GM18507 (cell line): Measurements from ENCODE around the gene RTN4RL1.
"Not testable (repeated sequence)": the region's sequence is repeated elsewhere in the genome, so short reads cannot be mapped to it uniquely, and the experiment has no call there.

Experiments
- DNase-seq: peaks from one replicate; pipeline ENCODE4 v3.0.0; 2011; ENCODE audit warnings: low read depth; ENCODE audit not compliant: insufficient read length; ENCODE audit errors: extremely low spot score
- FAIRE-seq: peaks from 2 replicates; lab custom pipeline; 2011; peaks lifted over from hg19 to GRCh38; lab: Jason Lieb, UNC

The RTN4RL1 gene

DNA sequence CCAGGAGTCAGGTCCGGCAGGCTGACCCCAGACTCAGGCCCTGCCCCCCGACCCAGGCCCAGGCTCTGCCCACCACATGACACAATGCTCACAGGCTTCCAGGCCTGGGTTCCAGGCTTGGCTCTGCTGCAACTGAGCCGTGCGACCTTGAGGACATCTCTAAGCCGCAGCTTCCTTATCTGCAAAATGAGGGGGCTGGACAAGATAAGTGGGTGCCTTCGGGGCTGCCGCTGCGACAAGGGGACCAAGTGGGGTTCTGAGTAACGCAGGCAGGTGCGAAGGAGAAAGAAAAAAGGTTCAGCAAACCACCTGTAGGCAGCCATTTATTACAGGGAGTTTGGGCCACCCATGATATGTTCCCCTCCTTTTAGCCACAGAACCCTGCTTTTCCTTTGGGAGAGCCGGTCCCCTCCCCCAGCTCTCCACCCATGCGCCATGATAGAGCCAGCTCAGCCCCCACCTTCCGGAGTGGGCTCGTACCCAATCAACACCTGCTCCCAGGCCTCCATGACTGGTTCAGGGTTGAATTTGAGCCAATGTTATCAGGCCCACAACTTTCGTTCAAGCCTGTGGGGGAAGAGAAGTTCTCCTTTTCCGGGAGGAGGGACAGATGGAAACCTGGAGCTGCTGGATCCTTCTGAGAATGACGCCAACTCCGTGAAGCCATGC is 38.2 kb downstream of the RTN4RL1 start:
- FAIRE-seq (no peak), DNase-seq (no peak)

DNA sequence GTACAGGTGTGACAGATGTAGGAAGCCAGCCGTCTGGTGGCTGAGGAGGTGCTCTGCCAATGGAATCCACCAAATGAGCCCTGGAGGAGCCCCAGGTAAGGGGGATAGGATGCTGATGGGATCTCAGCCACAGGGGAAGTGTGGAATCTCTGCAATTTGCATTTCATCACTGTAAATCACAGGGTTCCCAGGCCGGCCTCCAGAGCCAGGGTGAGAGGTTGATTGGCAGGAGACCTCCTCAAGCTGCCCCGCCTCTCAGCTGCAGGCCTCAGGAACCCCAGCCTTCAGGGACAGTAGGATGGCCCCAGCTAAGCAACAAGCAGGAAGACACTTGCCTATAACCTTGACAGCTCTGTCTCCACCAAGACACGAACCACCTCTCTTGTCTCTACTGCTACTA is 39.4 kb downstream of the RTN4RL1 start:
- no peak for DNase-seq
- FAIRE-seq, result no peak

DNA sequence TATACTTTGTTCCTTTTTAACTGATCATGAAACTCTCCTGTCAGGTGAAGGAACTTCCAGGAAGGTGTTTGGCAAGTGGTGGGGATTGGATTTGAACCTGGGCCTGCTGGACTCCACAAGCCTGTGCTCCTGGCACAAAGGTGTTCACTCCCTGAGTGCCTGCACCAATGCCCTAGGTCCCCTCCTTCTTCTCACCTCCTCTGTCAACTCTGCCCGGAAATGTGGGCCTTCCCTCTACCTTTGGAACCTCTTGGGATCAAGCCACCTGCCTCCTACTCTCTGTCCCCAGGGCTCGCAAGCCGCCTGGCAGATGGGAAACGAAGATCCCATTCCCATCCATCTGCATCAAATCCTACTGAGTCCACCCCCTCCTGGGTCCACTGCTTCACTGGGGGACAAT is 40.0 kb downstream of the RTN4RL1 start:
- FAIRE-seq (no peak), DNase-seq (no peak)

DNA sequence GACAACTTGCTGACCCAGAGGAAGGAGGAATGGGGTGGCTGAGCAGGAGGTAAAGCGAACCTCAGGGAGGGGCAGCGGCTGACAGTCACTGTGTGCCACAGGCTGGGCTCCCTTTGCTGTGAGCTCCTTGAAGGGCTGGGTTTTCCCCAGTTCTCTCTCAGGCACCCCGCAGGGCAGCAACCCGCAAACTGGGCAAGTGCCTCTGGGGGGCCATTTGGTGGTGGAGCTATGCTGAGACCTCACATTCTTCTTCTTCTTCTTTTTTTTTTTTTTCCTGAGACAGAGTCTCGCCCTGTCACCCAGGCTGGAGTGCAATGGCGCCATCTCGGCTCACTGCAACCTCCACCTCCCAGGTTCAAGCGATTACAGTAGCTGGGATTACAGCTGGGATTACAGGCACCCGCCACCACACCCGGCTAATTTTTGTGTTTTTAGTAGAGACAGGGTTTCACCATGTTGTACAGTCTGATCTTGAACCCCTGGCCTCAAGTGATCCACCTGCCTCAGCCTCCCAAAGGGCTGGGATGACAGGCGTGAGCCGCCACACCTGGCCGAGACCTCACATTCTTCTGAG is 42.3 kb downstream of the RTN4RL1 start:
- DNase-seq, FAIRE-seq: not testable (repeated sequence)

DNA sequence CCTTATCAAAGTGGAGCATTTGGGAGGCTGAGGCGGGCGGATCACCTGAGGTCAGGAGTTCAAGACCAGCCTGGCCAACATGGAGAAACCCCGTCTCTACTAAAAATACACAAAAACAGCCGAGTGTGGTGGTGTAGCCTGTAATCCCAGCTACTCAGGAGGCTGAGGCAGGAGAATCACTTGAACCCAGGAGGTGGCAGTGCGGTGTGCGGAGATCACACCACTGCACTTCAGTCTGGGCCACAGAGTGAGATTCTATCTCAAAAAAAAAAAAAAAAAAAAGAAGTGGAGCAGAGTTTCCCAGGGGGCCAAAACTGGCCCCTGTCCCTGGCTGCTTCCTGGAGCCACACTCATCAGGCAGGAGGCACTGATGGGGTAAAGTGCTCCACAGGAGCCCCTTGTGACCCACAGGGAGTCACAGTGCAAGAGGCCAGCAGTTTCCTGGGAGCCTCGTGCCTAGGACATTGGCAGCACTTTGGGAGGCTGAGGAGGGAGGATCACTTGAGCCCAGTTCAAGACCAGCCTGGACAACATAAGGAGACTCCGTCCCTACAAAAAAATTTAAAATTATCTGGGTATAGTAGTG is 44.4 kb downstream of the RTN4RL1 start:
- no peak for DNase-seq
- FAIRE-seq, result no peak

DNA sequence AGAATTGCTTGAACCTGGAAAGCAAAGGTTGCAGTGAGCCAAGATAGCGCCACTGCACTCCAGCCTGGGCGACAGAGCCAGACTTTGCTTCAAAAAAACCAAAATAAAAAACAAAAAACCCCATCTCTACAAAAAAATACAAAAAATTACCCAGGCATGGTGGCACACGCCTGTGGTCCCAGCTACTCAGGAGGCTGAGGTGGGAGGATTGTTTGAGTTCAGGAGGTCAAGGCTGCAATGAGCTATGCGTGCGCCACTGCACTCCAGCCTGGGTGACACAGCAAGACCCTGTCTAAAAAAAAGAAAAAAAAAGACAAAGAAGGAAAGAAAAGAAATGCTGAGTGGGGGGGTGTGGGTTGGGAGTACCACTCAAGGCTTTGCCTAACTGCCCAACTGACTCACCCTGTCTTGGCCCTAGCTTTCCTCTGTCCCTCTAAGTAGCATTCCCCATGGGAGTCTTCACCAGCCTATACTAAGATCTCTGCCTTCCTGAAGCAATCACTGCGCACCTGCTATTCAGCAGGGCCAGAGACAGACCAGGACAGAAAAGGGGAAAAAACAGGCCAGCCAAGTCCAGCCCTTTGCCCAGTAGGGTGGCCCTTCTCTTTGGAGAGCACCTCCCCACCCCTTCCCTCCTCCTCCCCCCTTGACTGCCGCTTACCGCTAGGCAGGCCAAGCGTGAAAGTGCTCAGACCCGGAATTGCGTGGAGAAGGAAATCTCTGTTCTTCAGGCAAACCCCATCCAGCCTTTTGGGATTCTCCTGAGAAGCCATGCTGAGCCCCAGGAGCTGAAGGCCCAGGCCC is 45.8 kb downstream of the RTN4RL1 start:
- FAIRE-seq, result no peak
- no peak for DNase-seq

DNA sequence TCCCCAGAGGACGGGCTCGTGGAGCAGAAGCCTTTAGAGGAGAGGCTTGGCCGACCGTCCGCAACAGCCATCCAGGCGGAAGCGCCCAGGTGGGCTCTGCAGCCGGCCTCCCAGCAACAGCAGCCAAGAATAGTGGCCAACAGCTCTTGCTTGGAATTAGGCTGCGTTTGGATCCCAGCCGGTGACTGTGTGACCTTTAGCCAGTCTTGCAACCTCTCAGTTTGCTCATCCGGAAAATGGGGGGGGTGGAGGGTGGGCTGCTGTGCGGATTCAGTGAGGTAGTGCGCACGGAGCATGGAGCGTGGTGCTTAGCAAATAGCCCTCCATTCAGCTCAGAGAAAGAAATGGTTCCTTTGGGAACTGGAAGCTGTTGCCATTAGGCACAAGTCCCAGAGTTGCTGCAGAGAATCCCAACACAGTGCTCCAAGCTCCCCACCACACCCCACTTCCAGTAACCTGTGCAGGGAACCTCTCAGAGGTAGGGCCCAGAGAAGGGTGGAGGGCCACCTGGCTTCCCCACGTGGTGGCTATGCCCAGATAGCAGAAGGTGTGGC is 46.7 kb downstream of the RTN4RL1 start:
- DNase-seq (no peak), FAIRE-seq (no peak)

DNA sequence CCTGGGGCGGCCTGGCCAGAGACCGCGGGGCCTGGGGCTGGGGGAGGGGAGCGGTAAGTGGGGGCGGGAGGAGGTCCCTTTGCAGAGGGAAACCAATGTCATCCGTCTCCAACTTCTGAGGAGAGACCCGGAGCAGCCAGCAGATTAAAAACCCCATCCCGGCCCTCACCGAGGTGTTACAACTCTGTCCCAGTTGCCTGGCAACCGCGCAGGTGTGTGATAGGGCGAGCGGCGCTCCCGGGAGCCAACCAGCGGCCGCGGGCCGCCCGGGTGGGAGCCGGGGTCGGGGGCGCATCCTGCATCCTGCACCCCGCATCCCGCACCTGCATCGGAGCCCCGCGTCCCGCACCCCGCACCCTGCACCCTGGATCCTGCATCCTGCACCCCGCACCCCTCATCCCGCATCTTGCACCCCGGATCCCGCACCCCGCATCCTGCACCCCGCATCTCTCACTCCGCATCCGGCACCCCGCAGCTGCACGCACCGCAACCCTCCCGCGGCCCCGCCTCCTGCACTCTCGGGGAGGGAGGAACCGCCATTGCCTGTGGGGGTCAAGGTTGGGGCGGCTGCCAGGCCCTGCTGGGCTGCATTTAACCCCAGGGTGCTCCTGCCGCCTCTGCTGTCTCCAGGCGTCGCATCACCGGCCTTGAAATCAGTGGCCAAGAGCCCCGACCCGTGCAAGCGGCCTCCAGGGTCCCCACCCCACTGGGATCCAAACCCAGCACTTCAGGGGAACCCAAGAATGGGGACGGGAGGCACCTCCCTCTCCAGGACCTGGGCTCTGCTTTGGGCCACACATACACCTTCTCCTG is 47.3 kb downstream of the RTN4RL1 start:
- no peak for DNase-seq

DNA sequence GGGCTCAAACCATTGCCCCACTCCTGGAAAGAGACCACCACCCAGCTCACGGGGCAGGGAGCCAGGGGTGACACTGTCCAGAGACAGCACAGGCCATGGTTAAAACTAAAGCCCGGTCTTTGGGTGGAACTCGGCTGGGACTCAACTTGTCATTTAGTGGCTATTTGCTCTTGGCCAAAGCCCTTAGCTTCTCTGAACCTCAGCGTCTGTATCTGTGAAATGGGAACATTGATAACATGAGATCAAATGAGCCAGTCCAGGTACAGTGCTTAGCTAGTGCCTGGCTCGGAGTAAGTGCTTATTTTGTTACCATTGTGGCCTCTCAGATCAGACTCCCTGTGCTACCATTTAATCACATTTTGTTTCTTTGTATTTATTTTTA is 48.5 kb downstream of the RTN4RL1 start:
- FAIRE-seq (no peak), DNase-seq (no peak)

More for the DNA sequence above, 47.3 kb downstream of the RTN4RL1 start:
- FAIRE-seq, result no peak

DNA sequence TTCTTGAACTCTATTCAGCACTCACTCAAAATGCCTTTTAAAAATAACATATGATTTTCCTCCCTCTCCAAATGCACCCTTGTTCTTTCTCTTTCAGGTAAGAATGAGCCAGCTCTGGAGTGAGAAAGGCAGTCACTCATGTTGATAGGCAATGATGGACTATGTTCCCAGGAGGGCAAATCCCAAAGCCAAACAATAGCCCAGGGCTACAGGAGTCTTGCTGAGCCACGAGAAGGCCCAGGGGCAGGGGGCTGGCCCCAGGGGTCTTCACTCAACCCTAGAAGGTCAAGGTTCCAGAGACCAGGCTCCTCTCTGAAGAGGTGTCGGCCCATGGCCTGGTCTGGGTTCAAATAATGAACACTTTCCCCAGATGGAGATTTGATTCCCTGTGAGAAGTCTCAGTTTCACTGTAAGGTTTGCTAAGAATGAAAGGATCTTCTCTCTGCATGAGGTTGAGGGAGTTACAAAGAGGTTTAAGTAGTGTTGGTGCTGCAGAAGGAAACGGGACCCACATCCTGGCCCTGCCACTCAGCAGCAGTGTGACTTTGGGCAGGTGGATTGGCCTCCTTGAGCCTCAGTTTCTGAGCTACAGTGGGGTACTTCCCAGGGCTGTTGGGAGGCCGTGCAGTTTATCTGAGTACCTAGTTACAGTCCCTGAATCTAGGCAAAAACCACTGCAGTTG is 49.0 kb downstream of the RTN4RL1 start:
- FAIRE-seq (no peak), DNase-seq (no peak)

DNA sequence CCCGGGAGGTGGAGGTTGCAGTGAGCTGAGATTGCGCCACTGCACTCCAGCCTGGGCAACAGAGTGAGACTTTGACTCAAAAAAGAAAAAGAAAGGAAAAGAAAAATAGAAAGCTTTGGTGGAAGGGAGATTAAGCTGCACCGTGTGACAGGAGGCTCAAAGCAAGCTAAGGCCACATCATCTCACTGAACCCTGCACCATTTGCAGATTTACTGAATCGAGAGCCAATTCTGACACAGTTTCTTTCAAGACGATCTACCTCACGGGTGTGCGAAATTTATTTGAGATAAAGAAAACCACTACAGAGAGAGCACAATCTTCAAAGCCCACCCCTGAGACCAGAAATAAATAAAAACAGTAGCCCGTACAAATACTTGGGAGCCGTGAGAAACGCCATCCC is 49.6 kb downstream of the RTN4RL1 start:
- no peak for DNase-seq
- no peak for FAIRE-seq

DNA sequence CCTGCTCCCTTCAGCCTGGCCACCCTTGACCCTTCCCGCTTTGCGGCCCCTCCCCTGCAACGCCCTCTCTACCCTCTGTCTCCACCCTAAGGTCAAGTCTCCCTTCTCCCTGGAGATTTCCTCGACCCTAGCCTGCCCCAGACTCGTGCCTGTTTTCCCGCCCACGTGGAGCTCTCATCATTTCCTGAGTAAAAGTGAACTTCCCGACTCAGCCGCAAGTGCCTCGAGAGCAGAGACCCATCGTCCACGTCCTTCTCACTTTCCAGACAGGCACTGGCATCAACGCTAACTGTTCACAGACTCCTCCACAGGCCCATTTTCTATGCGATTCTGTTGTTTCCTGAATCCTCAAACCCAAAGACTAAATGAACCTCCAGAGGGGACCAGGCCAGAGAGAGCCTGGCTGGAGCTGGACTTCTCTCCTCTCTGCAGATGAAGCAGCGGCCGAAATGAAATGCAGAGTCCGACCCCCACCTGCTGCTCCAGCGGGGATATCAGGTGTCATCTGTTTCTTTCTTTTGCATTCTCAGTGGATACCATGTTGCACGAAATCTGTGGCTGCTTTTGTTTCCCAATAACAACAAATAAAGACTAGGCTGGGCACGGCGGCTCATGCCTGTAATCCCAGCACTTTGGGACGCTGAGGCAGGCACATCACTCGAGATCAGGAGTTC is 52.5 kb downstream of the RTN4RL1 start:
- FAIRE-seq, result no peak
- no peak for DNase-seq

DNA sequence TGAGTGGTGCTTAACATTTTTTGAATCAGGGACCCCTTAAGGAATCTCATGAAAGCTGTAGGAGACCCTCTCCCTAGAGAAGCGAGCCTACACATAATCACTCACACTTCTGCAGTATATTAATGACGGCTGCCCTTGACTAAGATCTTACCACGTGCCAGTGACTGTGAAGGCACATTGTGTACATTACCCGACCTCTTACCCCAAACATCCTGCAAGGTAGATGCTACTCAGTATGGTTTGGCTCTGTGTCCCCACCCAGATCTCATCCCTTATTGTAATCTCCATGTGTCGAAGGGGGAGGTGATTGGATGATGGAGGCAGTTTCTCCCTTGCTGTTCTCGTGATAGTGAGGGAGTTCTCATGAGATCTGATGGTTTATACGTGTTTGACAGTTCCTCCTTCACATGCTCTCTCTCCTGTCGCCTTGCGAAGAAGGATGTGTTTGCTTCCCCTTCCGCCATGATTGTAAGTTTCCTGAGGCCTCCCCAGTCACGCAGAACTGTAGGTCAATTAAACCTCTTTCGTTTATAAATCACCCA is 54.2 kb downstream of the RTN4RL1 start:
- DNase-seq (no peak), FAIRE-seq (no peak)

DNA sequence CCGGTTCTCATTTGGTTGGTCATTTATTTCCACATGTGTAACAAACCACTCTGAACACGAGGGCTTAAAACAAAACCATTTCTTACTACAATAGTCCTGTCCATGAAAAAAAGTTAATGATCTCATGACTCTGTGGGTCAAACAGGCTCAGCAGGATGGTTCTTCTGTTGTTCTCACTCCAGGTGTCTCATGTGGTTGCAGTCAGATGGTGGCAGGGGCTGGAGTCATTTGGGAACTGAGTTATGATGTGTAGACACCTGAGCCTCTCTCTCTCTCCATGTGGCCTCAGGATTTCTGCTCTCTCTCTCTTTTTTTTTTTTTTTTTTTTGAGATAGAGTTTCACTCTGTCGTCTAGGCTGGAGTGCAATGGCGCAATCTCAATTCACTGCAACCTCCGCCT is 55.4 kb downstream of the RTN4RL1 start:
- no peak for DNase-seq
- no peak for FAIRE-seq

DNA sequence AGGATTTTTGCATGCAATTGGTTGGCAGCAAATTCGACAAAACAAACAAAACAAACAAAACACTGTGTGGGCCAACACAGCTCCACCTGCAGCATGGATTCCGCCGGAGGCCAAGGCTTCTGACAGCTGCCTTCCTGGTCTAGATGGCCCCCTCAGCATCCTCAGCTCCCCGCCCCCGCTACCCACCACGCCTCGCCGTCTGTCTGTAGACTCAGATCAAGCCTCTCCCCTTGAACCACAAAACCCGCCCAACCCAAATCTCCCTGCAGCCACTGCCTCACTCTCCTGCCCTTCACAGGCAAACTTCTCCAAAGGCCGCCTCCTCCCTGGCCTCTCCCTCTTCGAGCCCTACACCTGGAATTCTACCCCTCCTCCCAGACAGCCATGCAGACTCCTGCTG is 57.9 kb downstream of the RTN4RL1 start:
- FAIRE-seq (no peak), DNase-seq (no peak)

DNA sequence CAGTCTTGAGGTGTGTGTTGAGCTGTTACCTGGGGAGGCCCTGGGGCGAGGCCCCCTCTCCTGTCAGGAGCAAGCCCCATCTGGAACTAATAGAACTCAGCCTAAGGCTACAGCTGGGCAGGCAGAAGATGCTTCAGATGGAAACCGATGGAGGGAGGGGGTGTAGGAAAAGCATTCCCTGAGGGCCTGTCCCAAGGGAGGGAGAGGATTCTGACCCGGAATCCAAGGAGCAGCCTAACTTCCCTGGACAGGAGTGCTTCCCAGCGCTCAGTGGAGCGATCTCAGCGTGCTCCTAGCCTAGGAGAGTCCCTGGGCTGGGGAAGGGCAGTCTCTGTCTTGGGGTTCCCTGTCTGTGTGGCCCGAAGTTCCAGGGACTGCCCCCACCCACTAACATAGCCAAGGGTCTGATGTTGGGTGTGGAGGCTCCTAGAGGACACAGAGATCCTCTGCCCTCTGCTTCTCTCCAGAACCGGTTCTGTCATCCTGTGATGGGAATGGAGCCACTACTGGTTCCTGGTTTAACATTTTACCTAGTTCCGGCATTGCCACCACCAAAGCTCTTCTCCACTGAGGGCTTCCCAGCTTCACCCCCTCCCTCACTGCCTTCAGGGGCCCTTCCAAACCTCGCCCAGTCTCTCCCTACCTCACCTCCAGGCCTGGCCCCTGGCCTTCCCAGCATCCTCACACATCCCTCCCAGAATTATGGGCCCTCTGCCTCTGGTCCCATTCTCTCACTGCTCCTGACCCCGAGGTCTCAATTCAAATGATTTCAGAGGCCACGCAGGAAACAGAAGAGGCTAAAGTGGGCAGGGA is 58.7 kb downstream of the RTN4RL1 start:
- no peak for FAIRE-seq

DNA sequence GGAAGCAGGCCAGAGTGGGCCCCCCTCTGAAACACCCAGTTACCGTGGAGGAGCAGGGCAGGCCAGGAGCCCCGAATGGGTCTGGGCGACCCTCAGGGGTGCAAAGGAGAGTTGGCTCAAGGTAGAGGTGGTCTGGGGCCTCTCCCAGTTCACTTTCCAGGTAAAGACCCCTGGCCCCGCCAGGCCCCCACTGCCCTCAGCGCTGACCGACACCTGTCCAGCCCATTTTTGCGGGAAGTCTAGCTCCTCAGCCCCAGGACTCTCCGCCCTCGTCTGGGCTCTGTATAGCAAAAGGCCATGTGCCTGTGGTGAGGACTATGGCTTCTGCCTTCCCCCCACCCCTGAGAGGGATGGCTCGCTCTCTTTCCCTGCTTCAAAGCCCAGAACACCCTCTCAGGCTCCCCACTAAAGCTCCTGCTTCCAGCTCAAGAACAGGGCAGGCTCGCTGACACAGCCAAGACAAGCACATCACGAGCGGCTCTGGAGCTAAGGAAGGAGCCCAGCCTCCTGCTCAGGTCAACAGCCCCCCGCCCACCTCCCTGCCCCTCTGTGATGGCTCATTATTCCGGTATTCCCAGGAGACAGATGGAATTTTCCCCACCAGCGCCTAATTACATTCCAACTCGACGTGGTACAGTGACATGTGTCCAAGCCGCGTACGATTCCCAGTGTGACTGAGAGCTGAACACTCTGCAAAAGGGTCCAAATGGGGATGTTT is 59.4 kb downstream of the RTN4RL1 start:
- FAIRE-seq, result no peak
- DNase-seq, result no peak

More for the DNA sequence above, 58.7 kb downstream of the RTN4RL1 start:
- DNase-seq, result no peak
